NCI-H128 (cell line): ENCODE measurements around the gene PTPN13.

Experiments
- DNase-seq: peaks from one replicate; lab custom pipeline; 2025; ENCODE audit not compliant: unreplicated experiment; lab: John Stamatoyannopoulos, UW

The PTPN13 gene, protein sequence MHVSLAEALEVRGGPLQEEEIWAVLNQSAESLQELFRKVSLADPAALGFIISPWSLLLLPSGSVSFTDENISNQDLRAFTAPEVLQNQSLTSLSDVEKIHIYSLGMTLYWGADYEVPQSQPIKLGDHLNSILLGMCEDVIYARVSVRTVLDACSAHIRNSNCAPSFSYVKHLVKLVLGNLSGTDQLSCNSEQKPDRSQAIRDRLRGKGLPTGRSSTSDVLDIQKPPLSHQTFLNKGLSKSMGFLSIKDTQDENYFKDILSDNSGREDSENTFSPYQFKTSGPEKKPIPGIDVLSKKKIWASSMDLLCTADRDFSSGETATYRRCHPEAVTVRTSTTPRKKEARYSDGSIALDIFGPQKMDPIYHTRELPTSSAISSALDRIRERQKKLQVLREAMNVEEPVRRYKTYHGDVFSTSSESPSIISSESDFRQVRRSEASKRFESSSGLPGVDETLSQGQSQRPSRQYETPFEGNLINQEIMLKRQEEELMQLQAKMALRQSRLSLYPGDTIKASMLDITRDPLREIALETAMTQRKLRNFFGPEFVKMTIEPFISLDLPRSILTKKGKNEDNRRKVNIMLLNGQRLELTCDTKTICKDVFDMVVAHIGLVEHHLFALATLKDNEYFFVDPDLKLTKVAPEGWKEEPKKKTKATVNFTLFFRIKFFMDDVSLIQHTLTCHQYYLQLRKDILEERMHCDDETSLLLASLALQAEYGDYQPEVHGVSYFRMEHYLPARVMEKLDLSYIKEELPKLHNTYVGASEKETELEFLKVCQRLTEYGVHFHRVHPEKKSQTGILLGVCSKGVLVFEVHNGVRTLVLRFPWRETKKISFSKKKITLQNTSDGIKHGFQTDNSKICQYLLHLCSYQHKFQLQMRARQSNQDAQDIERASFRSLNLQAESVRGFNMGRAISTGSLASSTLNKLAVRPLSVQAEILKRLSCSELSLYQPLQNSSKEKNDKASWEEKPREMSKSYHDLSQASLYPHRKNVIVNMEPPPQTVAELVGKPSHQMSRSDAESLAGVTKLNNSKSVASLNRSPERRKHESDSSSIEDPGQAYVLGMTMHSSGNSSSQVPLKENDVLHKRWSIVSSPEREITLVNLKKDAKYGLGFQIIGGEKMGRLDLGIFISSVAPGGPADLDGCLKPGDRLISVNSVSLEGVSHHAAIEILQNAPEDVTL (N-terminal part only)

DNA sequence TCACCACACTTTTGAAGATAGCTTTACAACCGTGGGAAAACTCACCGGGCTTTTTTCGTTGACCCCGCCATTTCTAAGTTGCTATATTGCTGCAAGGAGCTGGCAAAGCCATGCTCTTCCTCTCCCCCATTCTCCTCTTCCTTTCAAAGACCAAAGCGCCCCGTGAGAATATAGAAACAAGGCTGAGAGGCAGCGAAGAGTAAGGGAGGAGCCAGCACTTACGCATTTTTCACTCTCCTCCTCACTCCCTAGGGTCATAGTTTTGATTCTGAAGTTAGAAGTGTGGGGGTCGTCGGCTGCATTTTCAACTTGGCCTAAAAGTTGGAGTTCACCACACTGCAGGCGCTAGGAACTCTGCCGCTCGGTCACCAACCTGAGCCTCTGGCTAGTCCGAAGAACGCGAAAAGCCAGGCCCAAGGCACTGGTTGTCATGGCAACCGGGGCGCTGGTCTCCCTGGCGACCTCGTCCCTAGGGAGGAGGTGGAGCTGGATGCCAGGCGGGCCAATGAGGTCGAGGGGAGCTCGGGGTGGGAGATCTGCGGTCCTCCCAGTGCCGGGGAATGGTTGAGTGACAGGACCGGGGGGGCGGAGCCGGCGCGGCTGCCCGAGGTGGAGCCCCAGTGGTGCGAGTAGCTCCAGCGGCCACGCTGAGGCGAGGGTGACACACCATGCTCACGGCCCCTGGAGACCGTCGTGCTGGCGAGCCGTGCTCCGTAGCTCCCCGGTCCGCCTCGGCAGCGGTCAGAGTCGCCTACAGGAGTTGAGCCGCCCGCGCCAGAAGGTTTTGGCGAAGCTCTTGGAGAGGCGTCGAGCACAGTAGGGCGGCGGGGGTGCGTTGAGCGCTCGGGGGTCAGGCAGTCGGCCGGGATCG, at the start of gene PTPN13:
PTPN13 (plus strand) TSS at position 628 of the 871 bp plus-strand sequence. CDS start 40,942 bp downstream, outside the sequence.
- DNase-seq: peak; percentile 48

DNA sequence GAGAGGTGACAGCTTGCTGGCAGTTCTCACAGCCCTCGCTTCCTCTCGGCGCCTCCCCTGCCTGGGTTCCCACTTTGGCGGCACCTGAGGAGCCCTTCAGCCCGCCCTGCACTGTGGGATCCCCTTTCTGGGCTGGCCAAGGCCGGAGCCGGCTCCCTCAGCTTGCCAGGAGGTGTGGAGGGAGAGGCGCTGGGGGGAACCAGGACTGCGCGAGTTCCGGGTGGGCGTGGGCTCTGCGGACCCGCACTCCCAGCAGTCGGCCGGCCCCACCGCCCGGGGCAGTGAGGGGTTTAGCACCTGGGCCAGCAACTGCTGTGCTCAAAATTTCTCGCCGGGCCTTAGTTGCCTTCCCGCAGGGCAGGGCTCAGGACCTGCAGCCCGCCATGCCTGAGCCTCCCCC, 47.0 kb upstream of the PTPN13 start:
- DNase-seq: no peak

DNA sequence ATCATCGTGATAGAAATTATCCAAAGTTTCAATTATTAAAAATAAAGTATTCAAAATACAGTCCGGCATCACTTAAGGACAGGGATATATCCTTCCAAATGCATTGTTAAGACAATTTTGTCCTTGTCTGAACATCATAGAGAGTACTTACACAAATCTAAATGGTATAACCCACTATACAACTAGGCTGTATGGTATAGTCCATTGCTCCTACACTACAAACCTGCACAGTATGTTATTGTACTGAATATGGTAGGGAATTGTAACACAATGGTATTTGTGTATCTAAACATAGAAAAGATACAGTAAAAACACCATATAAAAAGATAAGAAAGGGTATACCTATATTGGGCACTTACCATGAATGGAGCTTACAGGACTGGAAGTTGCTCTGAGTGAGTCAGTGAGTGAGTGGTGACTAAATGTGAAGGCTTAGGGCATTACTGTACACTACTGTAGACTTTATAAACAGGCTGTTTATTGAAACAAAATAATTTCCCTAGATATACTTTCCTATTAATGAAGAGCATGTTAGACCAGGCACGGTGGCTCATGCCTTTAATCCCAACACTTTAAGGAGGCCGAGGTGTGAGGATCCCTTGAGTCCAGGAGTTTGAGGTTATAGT, 44.8 kb upstream of the PTPN13 start:
- DNase-seq: no peak

DNA sequence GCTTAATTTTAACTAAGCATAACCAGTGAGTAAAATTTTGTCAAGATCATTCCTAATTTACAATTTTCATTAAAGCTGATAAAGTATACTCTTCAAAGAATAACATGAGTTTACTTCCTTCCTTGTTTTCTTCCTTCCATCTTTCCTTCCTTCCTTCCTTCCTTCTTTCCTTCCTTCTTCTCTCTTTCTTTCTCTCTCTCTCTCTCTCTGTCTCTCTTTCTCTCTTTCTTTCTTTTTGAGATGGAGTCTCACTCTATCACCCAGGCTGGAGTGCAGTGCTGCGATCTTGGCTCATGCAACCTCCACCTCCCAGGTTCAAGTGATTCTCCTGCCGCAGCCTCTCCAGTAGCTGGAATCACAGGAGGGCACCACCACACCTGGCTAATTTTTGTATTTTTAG, 42.7 kb upstream of the PTPN13 start:
- DNase-seq: no peak

DNA sequence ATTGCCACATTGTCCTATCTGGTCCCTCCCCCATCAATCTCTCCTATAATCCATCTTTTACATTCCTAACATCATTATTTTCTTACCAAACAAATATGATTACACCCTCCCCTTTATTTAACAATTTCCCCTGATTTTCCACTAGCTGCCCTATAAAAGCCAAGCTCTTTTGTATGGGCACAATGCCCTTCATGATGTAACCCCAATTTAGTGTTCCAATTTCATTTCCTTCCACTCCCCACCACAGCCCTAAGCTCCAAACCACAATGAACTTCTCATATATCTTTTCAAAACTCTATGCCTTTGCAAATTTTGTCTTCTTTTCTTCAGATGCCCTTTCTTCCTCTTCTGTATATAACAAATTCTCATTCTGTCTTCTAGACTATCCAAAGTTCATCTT, 39.5 kb upstream of the PTPN13 start:
- no peak for DNase-seq

DNA sequence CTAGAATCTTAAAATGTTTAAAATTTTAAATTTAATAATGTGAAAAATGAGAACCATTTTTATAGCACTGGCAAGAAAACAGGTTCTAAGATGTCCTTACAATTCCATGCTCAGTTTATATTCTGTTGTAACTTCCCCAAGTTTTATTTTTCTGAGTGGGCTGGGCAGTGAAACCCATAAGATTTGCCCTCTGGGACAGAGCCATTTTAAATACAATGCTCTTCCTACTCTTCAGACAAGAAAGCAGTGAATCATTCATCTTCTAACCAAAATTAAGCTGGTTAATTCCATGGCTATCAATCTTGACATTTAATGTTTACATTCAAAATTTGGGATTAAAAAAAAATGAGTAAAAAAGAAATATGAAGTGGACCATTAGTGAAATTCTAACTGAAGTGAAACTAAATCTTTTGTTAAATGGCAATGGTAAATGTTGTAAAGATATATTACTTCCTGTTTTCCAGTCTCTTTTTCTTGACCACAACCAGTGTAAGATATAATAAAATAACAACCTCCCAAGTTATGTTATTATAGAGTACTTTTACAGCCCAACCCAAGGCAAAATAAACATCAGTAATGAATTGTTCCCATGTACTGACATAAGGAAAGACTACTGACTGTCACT, 37.2 kb upstream of the PTPN13 start:
- DNase-seq: no peak

DNA sequence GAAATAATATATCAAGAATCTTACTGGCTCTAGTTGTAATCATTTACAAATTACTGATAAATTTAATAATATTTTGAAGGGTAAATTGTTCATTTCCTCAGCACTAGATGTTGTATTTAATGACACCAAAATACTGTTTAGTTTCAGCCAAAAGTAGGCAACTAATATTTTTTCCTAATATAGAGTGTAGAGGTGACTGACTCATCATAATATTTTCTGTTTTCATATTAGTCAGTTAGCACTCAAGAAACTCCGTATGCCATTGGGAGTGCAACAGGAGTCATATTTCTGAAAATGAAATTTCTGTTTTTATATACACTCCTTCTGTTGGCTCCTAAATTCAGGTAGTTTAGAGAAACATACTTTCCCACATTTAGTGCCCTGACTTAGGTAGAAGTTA, 36.6 kb upstream of the PTPN13 start:
- DNase-seq: no peak

DNA sequence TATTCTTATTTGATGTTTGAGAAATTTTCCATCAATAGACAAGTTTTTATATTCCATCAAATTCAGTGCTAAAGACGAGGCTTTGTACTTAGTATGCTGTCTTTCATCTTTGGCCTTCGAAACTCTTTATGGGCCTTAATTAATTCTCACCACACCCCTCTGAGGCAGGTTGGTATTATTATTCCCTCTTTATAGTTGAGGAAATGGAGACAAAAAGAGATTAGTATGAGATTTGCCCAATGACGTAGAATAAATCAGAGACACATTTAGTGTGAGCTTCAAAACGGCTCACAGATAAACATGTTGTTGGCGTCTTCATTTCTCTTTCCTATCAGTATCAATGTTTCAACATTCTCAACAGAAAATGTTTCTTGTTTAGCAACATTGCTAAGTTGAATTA, 35.9 kb upstream of the PTPN13 start:
- no peak for DNase-seq

DNA sequence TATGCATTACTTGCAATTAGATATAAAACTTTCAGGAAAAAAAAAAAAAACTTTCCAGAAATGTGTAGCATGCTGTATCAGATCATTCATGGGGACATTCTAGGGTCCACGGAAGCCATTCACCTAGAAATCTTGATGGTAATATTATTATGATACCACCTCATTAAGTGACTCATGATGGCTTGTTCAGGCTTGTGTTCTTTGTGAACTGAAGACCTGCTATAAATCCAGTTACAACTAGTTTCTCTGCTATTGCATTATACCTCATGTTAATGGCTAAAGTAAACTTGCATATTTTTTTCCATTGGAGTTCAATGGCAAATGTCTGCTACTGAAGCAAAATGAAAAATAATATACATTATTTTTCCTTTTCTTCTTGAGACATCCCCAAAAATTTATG, 35.3 kb upstream of the PTPN13 start:
- DNase-seq: no peak

DNA sequence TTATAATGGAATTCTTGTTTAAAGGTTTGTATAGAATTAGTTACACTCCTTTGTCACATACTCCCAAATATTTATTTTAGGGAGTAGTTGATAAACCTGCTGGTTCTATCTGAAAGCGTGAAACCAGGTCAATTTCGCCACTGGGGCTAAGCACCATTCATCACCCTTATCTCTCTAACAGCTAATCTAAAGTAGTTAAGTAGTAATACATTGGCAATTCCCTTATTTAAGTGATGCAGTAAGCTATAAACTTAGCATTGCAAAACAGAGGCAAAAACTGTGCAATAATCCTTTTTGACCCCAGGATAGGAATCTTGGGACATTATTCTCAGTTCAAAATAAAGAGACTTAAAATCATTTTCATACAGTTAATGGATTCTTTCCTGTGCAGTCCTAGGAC, 33.7 kb upstream of the PTPN13 start:
- DNase-seq: no peak

DNA sequence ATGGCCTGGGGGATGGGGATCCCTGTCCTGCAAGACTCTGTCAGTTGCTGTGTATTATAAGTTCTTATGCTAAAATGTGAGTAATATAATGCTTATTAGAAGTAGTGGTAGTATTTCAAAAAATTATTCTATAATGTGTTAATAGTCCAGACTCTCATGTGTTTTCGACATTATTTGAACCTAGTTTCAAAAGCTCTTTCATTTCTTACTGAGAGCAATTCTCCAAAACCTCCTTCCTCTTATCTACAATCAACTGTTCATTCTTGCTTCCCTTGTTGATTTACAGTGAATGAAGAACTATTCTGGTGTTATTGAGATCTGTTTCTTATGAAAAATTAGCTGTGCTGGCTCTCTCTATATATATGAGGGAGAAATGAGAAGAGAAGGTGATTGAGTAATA, 32.9 kb upstream of the PTPN13 start:
- DNase-seq: no peak

DNA sequence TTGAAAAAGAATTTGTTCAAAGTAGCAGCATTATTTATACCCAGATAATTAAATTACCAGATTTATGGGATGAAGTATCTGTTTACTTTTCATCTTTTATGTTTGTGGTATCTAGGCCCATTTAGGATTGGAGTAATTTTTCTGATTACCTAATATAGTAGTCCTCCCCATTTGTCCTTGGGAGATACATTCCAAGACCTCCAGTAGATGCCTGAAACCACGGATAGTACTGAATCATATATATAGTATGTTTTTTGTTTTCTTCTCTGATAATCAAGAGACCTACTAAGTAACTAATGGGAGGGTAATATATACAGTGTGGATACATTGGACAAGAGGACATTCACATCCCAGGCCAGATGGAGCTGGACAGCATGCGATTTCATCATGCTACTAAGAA, 30.7 kb upstream of the PTPN13 start:
- no peak for DNase-seq

DNA sequence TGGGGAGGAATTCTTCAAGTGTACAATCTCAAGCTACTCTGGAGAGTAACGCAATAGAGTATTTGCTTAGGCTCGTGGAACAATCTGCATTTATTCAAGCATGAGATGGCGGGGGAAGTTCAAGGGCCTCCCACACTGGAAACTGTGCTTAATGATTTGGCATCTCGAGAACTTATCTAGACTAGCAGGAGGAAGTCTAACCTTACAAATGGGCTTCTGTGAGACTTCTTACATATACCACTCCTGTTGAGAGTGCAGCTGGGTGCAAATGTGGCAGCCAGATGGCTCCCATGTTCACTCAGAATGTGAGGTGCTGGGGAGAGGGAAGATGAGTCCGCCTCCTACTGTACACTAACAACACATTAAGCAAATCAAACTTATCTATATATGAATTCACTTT, 29.3 kb upstream of the PTPN13 start:
- DNase-seq: no peak

DNA sequence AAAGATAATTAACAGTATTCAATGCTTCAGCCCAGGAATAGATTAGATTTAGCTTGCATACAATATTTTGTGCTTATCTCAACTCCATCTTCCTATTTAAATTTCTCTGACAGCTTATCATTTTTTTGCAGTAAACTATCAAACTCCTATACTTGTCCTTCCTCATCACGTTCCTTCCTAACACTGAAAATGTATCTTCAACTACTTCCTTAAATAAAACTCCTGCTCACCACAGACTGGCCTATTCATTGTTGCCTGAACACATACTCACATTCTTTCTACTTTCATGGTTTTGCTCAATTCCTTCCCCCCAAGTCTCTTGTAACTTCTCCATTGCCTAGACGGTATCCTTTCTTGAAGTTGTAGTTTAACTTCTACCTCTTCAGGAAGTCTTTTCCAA, 28.5 kb upstream of the PTPN13 start:
- no peak for DNase-seq

DNA sequence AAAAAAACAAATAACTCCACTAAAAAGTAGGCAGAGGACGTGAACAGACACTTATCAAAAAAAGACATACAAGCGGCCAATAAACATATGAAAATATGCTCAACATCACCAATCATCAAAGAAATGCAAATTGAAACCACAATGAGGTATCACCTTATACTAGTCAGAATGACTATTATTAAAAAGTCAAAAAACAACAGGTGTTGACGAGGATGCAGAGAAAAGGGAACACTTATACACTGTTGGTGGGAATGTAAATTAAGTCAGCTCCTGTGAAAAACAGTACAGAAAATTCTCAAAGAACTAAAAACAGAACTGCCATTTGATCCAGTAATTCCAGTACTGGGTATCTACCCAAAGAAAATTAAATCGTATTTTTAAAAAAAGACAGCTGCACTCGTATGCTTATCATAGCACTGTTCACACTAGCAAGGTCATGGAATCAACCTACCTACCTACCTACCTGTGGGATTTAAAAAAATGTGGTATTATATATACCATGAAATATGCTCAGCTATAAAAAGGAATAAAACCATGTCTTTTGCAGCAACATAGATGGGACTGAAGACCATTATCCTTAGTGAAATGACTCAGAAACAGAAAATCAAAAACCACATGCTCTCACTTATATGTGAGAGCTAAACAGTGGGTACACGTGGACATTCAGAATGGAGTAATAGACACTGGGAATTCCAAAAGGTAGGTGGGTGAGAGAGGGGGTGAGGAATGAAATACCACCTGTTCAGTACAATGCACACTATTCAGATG, 24.8 kb upstream of the PTPN13 start:
- DNase-seq: no peak

DNA sequence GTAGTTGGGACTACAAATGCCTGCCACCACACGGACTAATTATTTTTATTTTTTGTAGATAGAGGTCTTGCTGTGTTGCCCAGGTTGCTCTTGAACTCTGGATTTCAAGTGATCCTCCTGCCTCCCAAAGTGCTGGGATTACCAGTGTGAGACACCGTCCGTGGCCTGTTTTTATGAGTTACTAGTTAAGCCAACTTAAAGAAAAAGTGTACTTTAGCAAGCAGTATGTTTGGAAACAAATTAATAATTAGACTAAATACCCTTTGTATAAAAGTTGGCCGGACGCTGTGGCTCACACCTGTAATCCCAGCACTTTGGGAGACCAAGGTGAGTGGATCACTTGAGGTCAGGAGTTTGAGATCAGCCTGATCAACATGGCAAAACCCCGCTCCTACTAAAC, 14.2 kb upstream of the PTPN13 start:
- no peak for DNase-seq

DNA sequence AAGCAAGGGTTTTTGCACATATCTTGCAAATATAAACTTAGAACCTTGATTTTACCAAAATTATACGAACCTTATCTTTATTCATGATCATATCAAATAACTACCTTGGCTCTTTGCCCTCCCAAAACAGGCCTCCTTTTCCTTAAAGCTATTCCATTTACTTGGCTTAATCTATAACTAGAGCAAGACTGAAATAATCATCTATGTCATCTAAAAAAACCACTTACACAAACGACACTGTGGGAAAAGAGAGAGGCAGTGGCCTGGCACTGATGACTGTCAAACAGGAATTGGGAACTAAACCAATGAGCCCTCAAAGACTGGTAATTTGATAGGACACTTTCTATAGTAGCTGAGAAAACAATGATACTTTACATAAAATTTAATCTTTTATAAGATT, 11.7 kb upstream of the PTPN13 start:
- no peak for DNase-seq

DNA sequence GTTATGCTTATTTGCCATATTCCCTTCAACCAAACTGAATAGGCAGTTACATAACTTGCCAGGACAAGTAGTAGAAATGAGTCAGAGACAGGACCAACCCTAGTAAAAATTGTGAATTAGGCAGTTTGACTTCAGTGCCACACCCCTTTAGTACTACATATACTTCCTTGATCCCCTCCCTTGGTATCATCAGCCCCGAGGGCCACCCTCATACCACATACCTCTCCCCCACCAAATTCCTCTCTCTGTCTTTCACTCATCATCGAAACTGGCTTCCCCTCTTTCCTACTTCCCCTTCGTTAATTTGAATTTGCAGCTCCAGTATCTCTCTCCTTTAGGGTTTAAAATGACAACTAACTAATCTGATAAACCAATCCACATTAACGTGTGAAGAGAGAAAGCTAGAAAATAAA, 7.9 kb upstream of the PTPN13 start:
- no peak for DNase-seq
